GM18873 (cell line): ENCODE results near the gene MRGPRX2.

Experiments used
- ATAC-seq: cut with Tn5 transposase; IDR thresholded peaks from one replicate; pipeline ENCODE4 v1.9.1; 2021; ENCODE audit warnings: mild to moderate bottlenecking, moderate library complexity, moderate number of reproducible peaks; ENCODE audit not compliant: unreplicated experiment, low FRiP score

Gene MRGPRX2

GRCh38 chr11:19060629-19061028, at the start of gene MRGPRX2:
Gene MRGPRX2, minus strand, starts transcription at chr11:19060717. Its CDS starts 4,315 bp downstream, at chr11:19056402.
- ATAC-seq: no peak

DNA sequence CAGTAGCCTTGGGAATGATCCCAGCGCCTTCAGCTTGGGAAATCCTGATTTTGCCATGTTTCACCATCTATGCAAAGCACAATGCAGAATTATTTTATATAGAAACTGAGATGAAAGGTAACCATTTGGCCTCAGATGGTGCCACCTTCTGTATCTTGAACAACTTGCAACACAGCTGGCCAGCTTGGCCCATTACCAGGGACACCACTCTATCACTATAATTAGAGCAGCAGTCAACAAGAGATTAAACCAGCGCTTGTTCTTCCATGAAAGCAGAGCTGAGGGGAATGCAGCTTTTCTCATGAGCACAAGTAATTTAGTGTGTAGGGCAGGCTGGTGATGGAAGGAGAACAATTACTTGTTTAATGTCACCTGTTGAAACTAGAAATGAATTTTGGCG, 49.8 kb upstream of the MRGPRX2 start:
- no peak for ATAC-seq

DNA sequence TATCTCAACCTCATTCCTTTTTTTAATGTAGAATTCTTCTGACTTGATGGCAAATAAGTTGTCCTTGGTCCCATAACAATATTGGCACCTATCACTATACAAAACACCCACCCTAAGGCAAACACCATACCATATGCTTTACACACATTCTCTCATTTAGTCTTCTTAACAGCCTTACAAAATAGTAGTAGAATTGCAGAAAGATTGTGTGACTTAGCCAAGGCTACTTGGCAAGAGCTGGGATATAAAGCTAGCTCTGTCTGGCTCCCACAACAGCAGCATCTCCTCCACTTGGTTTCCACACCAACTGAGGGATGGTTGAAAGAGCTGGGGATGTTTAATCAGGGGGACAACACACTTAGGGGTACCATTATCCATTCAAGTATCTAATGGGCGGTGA, 46.6 kb upstream of the MRGPRX2 start:
- no peak for ATAC-seq

DNA sequence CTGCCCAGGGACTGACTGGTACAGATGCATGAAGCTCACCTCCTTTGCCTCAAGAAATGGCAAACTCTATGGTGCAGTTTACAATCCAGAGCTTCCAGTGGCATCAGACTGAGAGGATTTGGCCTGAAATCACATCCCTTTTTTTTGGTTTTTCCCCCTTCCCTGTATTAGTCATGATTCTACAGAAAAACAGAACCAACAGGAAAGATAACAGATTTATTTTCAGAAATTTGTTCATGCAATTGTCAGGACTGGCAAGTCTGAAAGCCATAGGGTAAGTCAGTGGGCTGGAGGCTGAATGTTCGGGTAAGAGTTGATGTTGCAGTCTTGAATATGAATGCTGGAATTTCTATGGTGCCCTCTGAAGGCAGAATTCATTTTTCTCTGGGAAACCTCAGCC, 44.5 kb upstream of the MRGPRX2 start:
- ATAC-seq: no peak

GRCh38 chr11:19102521-19102900, 42.0 kb upstream of the MRGPRX2 start:
- ATAC-seq: no peak

DNA sequence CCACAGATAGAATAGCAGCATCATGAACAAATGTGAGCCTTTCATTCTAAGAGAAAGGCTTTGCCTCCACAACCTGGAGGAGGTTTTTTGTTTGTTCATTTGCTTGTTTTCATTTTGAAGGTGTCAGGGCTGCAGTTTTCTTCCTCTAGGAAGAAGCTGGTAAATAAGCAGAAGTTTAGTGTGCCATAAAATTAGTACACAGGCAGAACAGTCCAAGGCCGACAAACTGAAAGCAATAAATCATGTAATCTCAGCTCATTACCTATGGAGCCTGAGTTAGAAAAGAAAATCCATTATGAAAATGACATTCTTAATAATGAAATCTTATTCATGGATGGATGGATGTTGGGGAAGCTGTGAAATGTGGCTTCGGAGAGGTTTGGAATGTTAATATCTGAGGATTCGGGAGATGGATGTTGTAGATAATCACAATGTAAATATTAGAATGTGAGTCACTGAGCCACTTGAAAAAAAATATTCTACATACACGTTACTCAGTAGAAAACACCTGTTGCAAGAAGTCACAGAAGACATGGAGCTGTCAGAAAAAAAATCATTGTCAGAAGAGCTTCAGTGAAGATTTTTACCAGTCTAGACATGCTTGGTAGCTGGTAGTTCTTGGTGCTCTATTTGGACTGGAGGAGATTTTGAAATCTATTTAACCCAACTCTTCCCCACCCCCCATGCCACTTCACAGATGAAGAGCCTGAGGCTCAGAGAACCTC, 41.4 kb upstream of the MRGPRX2 start:
- no peak for ATAC-seq

- no peak for ATAC-seq
These were observed 40.4 kb upstream of the MRGPRX2 start for GRCh38 chr11:19100885-19101284.

DNA sequence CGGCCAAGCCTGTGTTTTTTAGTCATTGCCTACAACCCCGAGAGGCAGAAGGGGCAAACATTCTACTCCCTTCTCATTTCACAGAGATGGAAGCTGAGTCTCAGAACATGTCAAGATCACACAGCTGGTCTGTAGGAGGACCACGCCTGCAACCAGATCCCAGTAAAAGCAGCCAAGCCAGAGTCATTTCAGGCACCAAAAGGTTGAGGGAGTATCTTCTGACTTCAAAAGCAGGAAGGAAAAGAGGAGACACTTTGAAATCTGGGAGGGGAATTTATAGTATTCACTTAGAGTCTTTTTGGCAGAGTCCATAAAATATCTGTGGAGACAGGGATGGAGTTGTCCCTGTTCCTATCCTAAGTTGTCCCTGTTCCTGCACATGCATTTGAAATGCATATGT, 38.6 kb upstream of the MRGPRX2 start:
- ATAC-seq: no peak

DNA sequence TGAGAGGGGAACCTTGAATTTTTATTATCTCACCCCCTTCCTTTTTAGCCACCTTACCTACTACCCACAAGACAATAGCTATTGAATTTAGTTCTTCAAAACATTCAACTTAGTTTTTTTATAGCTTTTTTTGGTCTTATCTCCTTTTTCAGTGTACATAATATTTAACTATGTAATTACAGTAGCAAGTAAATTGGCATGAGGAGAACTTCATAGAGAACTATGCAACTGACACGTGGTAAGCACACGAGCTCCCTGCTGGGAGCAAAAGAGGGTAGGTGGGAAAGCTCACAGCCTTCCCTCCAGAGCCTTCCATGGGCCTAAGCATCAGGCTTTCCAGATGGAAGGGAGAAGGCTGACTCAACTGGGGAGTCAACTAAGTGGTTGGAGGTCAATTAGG, 34.3 kb upstream of the MRGPRX2 start:
- ATAC-seq: no peak

DNA sequence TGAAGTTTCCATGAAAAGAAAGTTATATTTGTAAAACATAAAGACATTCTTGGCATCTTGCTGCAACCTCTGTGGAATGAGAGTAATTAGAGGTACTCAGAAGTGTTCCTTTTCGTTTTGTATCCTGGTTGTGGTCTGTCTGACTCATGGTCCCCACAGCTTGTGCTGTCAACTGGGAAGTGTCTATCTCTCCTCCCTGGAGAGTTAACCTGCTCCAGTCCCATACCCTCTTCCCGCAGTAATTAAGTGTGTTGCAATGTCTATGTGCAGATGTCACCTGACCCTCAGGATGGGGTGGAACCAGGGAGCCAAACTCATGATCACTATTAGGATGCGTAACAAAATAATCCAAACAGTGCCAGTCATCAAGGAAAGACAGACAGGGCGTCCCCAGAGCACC, 33.5 kb upstream of the MRGPRX2 start:
- ATAC-seq: no peak

DNA sequence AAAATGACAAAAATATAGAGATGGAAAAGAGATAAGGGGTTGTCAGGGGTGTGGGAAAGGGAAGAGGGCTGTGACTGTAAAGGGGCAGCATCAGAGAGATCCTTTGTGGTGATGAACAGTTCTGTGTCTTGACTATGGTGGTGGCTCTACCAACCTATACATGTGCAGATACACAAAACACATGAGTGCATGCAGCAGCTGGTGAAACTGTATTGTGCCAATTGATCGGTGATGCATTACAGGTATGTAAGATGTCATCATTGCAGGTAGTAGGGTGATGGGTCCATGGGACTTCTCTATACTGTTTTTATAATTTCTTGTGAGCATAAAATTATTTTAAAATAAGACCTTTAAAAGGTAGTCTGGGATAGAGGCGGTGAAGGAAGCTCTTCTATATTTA, 32.3 kb upstream of the MRGPRX2 start:
- ATAC-seq: no peak

GRCh38 chr11:19092342-19092741, 31.8 kb upstream of the MRGPRX2 start:
- no peak for ATAC-seq

DNA sequence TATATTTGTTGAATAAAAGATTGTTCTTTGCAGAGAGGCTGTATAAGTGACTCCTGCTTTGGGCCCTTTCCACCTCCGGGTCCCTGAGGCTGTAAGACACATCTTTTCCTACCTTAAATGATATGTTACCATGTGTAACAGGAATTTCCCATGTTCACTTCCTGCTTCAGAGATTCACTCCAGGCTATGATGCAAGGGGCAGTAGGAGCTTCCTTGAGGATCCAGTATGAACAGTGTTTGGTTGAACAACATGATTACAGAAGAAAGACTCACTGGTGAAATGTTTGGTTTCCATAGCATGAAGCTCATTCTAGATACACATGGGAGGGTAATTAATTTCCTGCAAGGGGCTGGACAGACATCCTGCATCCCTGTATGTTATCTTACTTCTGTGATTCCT, 30.8 kb upstream of the MRGPRX2 start:
- ATAC-seq: no peak

GRCh38 chr11:19089421-19089820, 28.9 kb upstream of the MRGPRX2 start:
- ATAC-seq: no peak

GRCh38 chr11:19088791-19089190, 28.3 kb upstream of the MRGPRX2 start:
- no peak for ATAC-seq

DNA sequence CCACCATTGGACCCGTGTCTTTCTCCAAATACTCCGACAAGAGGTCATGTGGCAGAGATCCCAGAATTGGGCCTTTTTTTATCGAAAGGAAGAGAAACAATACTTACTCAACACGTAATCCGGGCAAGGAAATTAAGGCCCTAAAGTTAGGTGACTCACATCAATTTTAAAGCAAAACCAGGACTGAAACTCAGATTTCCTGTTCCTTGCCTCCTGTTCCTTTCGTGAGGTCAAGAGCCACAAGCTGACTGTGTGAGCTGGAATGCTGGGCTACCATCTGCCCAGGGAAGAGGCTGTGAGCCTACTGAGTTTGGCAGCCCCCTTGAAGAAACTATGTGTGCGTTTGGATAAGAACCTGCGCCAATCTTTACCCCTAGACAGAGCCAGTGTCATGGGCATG, 27.1 kb upstream of the MRGPRX2 start:
- ATAC-seq: no peak

- ATAC-seq: no peak
These were observed 24.3 kb upstream of the MRGPRX2 start for GRCh38 chr11:19084661-19085315.

DNA sequence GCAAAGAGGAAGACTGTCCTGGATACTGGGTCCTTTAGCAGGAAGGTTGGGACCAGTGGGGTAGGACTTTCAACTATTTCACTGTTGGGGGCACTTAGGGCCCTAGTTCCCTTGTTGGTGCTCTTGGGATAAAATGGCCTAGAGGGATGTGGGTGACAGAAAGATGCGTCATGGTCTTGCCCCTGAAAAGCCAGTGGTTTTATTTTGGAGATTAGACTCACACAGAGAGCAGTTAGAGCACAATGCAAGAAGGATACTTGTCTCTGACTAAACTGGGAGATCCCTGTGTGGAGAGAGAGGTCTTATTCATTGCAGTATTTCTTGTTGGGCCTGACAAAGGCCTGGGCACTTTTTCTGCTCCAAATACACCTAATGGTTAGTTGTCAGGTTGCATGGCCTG, 22.6 kb upstream of the MRGPRX2 start:
- ATAC-seq: no peak

- no peak for ATAC-seq
These were observed 20.1 kb upstream of the MRGPRX2 start for GRCh38 chr11:19080579-19080993.

DNA sequence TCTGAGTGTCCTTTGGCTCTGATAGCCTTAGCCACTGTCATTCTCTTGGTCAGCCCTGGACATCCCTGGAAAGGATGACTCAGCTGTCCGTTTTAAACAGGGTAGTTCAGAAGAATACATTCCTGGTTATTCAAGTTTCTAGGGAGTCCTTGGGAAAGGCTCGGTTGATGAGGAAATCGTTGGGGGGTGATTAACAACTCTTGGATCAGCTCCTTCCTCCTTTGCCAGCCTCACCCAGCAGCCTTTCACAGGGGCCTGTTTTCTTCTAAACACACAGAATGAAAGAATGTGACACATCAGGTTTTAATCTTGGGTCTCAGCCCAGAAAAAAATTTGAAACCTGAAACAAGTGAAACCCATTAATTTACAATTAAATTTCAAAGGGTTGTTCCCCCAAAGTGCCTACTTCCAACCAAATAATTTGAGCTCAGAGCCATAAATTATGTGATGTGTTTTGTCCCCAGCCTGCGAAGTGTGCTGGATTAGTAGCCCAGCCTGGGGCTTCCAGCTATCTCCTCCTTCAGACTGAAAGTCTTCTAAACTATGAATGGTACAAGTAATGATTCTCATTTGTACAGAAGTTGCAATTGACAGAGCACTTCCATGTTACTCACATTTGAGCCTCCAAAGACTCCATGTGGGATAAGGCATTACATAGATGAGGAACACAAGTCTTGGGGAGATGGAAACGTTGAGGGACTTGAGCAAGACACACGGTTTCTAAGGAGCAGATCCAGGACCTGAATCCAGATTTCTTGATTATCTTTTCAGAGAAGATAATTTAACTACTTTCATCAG, 19.3 kb upstream of the MRGPRX2 start:
- no peak for ATAC-seq

GRCh38 chr11:19077965-19078364, 17.4 kb upstream of the MRGPRX2 start:
- no peak for ATAC-seq
